ENCODE results near the gene RIPOR1. TPM values are rescaled to one million over a fixed set of nuclear protein-coding genes. Genes with fewer than 3 reads are reported as not detected.

The RIPOR1 gene
- total RNA-seq, 4 donors from 2014 or later = 63.1 to 108 (median 68.4) TPM

- H3K36me3 ChIP-seq = no peaks in the 10 kb centered on the region
- no peaks in the 10 kb centered on the region for H3K27me3 ChIP-seq
- TF ChIP-seq EP300 (IDR thresholded peaks at IDR 0.05) = no peak
- no peak for TF ChIP-seq POLR2A (IDR thresholded peaks at IDR 0.05; ENCODE audit: low read depth)
- no peak for TF ChIP-seq CTCF (IDR thresholded peaks at IDR 0.05)
- TF ChIP-seq POLR2AphosphoS5 (IDR thresholded peaks at IDR 0.05) = no peak
- no peaks in the 10 kb centered on the region for H3K9me3 ChIP-seq
- no peak for DNase-seq (ENCODE audit: extremely low spot score)
- WGBS = 91% methylated on average over 8 of the region's 8 CpGs
- peak overlapping the region; percentile 99 to 100 (median 100) for H3K27ac ChIP-seq (replicated peaks in 1 of 4)
- intact Hi-C loops (cut with DNase I) = loop anchor here (5.0 kb wide), 2 partner anchors 71 to 156 kb away; partner anchors contain the start of gene GFOD2
- peaks cover 22 to 45% (median 36%) of the 10 kb centered on the region in 4 donors for H3K4me1 ChIP-seq
- H3K4me3 ChIP-seq = peak overlapping the region in 1 of 4 donors; percentile 89
Observed at GRCh38 chr16:67560827-67561342, 32.3 kb downstream of the RIPOR1 start.

GRCh38 chr16:67561501-67561823 is 32.8 kb downstream of the RIPOR1 start:
- no peak for TF ChIP-seq CTCF (IDR thresholded peaks at IDR 0.05)
- no peak for TF ChIP-seq POLR2A (IDR thresholded peaks at IDR 0.05; ENCODE audit: low read depth)
- no peak for TF ChIP-seq EP300 (IDR thresholded peaks at IDR 0.05)
- TF ChIP-seq POLR2AphosphoS5 (IDR thresholded peaks at IDR 0.05) = no peak
- Histone ChIP-seq H3K9me3 (no peaks in the 10 kb centered on the region), H3K4me1 (peaks cover 22 to 41% (median 35%) of the 10 kb centered on the region in 4 donors), H3K27me3 (no peaks in the 10 kb centered on the region), H3K4me3 (peak overlapping the region; percentile 78 to 98 (median 88)), H3K27ac (replicated peaks in 1 of 4) (peak overlapping the region; percentile 99 to 100 (median 100)), H3K36me3 (no peaks in the 10 kb centered on the region)
- WGBS = 4% methylated on average over 8 of the region's 8 CpGs
- intact Hi-C loops (cut with DNase I) = loop anchor here (5.0 kb wide), 2 partner anchors 71 to 156 kb away; partner anchors contain the start of gene GFOD2
- no peak for DNase-seq (ENCODE audit: extremely low spot score)

GRCh38 chr16:67561824-67562525 is 33.3 kb downstream of the RIPOR1 start:
- Histone ChIP-seq H3K27ac (replicated peaks in 1 of 4) (peak overlapping the region; percentile 99 to 100 (median 100)), H3K27me3 (no peaks in the 10 kb centered on the region), H3K36me3 (no peaks in the 10 kb centered on the region), H3K4me1 (peaks cover 22 to 44% (median 35%) of the 10 kb centered on the region in 4 donors), H3K9me3 (no peaks in the 10 kb centered on the region), H3K4me3 (peak overlapping the region; percentile 78 to 98 (median 88))
- TF ChIP-seq POLR2AphosphoS5 (IDR thresholded peaks at IDR 0.05) = peak; percentile 80 to 82
- no peak for TF ChIP-seq CTCF (IDR thresholded peaks at IDR 0.05)
- no peak for TF ChIP-seq POLR2A (IDR thresholded peaks at IDR 0.05; ENCODE audit: low read depth)
- no peak for TF ChIP-seq EP300 (IDR thresholded peaks at IDR 0.05)
- 0% methylated on average over 36 of the region's 76 CpGs for WGBS
- DNase-seq (ENCODE audit: extremely low spot score) = peak; percentile 98
- intact Hi-C loops (cut with DNase I) = loop anchor here (2.0 to 5.0 kb wide), 4 partner anchors 33 to 155 kb away; partner anchors contain the start of genes GFOD2 and RIPOR1

GRCh38 chr16:67562526-67562917 is 33.9 kb downstream of the RIPOR1 start, which contains the start of gene CTCF:
Gene CTCF (plus strand): TSS chr16:67562526. CDS start chr16:67610833, 48,307 bp downstream.
- WGBS = no CpG with 5 or more reads among the region's 62 CpGs
- H3K27me3 ChIP-seq = no peaks in the 10 kb centered on the region
- no peak for DNase-seq (ENCODE audit: extremely low spot score)
- no peaks in the 10 kb centered on the region for H3K9me3 ChIP-seq
- H3K4me1 ChIP-seq = peaks cover 22 to 44% (median 35%) of the 10 kb centered on the region in 4 donors
- peak within 1 kb of the TSS; percentile 99 to 100 (median 100) for H3K27ac ChIP-seq (replicated peaks in 1 of 4)
- intact Hi-C loops (cut with DNase I) = loop anchor here (2.0 to 5.0 kb wide), 4 partner anchors 34 to 155 kb away; partner anchors contain the start of genes GFOD2 and RIPOR1
- no peak for TF ChIP-seq EP300 (IDR thresholded peaks at IDR 0.05)
- peak; percentile 67 to 90 (median 80) for TF ChIP-seq CTCF (IDR thresholded peaks at IDR 0.05)
- no peak for TF ChIP-seq POLR2AphosphoS5 (IDR thresholded peaks at IDR 0.05)
- no peak for TF ChIP-seq POLR2A (IDR thresholded peaks at IDR 0.05; ENCODE audit: low read depth)
- H3K4me3 ChIP-seq = peak within 1 kb of the TSS; percentile 78 to 98 (median 88)
- H3K36me3 ChIP-seq = no peaks in the 10 kb centered on the region

Measured in esophagus muscularis mucosa (tissue), 4 donors.